HCT116 (cell line): ENCODE results near the gene CCNYL1.

Source experiments
- CTCF ChIP-seq, 3 experiments: fragments of 200-600 bp in 1 of 3; sonication (generic) in 1 of 3; IDR thresholded peaks in 2 of 3; conservative IDR thresholded peaks in 1 of 3; 2 replicates each; pipeline ENCODE4 v1.5.1; 2012 to 2017; ENCODE audit warnings: low read depth in 2 of 3, low read length in 2 of 3, antibody characterized with exemption in 1 of 3, borderline replicate concordance in 1 of 3, control low read depth in 1 of 3, mild to moderate bottlenecking in 1 of 3, mixed read lengths in 1 of 3, mixed run types in 1 of 3, moderate library complexity in 1 of 3; ENCODE audit not compliant: insufficient read depth in 1 of 3
- JUND ChIP-seq: IDR thresholded peaks from 2 replicates; pipeline ENCODE4 v1.6.1; 2012
- POLR2A ChIP-seq: IDR thresholded peaks from 2 replicates; pipeline ENCODE4 v1.7.0; 2011; ENCODE audit warnings: borderline replicate concordance; ENCODE audit not compliant: insufficient read depth, insufficient read length; ENCODE audit errors: extremely low read depth
- SP1 ChIP-seq: IDR thresholded peaks from 2 replicates; pipeline ENCODE4 v1.6.1; 2012; ENCODE audit warnings: low read depth
- TCF7L2 ChIP-seq: IDR thresholded peaks from 2 replicates; pipeline ENCODE4 v1.7.0; 2011; ENCODE audit warnings: borderline replicate concordance, inconsistent platforms; ENCODE audit not compliant: insufficient read depth, insufficient read length; ENCODE audit errors: extremely low read depth
- ZNF274 ChIP-seq: fragments of 200-500 bp; sonication (Bioruptor generic); IDR thresholded peaks from 2 replicates; pipeline ENCODE4 v1.6.1; 2014; ENCODE audit warnings: mild to moderate bottlenecking, low read depth, low read length, inconsistent platforms
- TF ChIP-seq, protein P1 (sequence below): IDR thresholded peaks from 2 replicates; pipeline ENCODE4 v1.6.1; 2012
- TF ChIP-seq, protein P2 (sequence below): IDR thresholded peaks from 2 replicates; pipeline ENCODE4 v1.6.1; 2012; ENCODE audit warnings: low read depth

GRCh38 chr2:207801259-207801658, 89.8 kb downstream of the CCNYL1 start:
- TF ChIP-seq CTCF (IDR thresholded peaks at IDR 0.05 in 2 of 3, conservative IDR thresholded peaks at IDR 0.05 in 1 of 3; ENCODE audit: borderline replicate concordance in 1 of 3, insufficient read depth in 1 of 3, low read depth in 2 of 3, low read length in 2 of 3) (no peak), ZNF274 (no peak), SP1 (no peak), JUND (no peak), POLR2A (no peak), TCF7L2 (no peak)
- TF ChIP-seq, protein P1, sequence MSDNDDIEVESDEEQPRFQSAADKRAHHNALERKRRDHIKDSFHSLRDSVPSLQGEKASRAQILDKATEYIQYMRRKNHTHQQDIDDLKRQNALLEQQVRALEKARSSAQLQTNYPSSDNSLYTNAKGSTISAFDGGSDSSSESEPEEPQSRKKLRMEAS: no peak
- TF ChIP-seq, protein P2, sequence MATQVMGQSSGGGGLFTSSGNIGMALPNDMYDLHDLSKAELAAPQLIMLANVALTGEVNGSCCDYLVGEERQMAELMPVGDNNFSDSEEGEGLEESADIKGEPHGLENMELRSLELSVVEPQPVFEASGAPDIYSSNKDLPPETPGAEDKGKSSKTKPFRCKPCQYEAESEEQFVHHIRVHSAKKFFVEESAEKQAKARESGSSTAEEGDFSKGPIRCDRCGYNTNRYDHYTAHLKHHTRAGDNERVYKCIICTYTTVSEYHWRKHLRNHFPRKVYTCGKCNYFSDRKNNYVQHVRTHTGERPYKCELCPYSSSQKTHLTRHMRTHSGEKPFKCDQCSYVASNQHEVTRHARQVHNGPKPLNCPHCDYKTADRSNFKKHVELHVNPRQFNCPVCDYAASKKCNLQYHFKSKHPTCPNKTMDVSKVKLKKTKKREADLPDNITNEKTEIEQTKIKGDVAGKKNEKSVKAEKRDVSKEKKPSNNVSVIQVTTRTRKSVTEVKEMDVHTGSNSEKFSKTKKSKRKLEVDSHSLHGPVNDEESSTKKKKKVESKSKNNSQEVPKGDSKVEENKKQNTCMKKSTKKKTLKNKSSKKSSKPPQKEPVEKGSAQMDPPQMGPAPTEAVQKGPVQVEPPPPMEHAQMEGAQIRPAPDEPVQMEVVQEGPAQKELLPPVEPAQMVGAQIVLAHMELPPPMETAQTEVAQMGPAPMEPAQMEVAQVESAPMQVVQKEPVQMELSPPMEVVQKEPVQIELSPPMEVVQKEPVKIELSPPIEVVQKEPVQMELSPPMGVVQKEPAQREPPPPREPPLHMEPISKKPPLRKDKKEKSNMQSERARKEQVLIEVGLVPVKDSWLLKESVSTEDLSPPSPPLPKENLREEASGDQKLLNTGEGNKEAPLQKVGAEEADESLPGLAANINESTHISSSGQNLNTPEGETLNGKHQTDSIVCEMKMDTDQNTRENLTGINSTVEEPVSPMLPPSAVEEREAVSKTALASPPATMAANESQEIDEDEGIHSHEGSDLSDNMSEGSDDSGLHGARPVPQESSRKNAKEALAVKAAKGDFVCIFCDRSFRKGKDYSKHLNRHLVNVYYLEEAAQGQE: no peak
